Hematopoietic multipotent progenitor cell treated with erythropoietin and hydrocortisone succinate and interleukin-3 and kit ligand, for 6 days (in vitro differentiated cells): ENCODE results near the gene CALHM3.

Experiments
- DNase-seq: peaks from one replicate; pipeline ENCODE4 v3.0.0-alpha.2; 2015

CALHM3 gene

GRCh38 chr10:103449208-103450144 lies 29.6 kb downstream of the CALHM3 start:
- DNase-seq = no peak

- DNase-seq = no peak
These were observed 30.3 kb downstream of the CALHM3 start for GRCh38 chr10:103448746-103449145.

GRCh38 chr10:103447187-103447586 lies 31.9 kb downstream of the CALHM3 start:
- no peak for DNase-seq

GRCh38 chr10:103445767-103446567 lies 33.1 kb downstream of the CALHM3 start:
- DNase-seq = no peak

- DNase-seq = no peak
These were observed 33.7 kb downstream of the CALHM3 start for GRCh38 chr10:103445366-103445765.

GRCh38 chr10:103444478-103444877 lies 34.6 kb downstream of the CALHM3 start:
- DNase-seq = no peak

GRCh38 chr10:103443475-103444185 lies 35.4 kb downstream of the CALHM3 start:
- DNase-seq = no peak

GRCh38 chr10:103442031-103442461 lies 37.0 kb downstream of the CALHM3 start:
- DNase-seq = no peak

- DNase-seq = no peak
These were observed 37.4 kb downstream of the CALHM3 start for GRCh38 chr10:103441611-103442010.

- no peak for DNase-seq
These were observed 37.8 kb downstream of the CALHM3 start for GRCh38 chr10:103441206-103441605.

GRCh38 chr10:103440416-103440815 lies 38.6 kb downstream of the CALHM3 start:
- DNase-seq = no peak

GRCh38 chr10:103439776-103440175 lies 39.3 kb downstream of the CALHM3 start:
- DNase-seq = no peak

- no peak for DNase-seq
These were observed 45.2 kb downstream of the CALHM3 start for GRCh38 chr10:103433858-103434257.

- no peak for DNase-seq
These were observed 47.1 kb downstream of the CALHM3 start for GRCh38 chr10:103431902-103432301.

- DNase-seq = no peak
These were observed 49.4 kb downstream of the CALHM3 start for GRCh38 chr10:103429647-103430046.

- no peak for DNase-seq
These were observed 49.9 kb downstream of the CALHM3 start for GRCh38 chr10:103428989-103429643.

- no peak for DNase-seq
These were observed 51.2 kb downstream of the CALHM3 start for GRCh38 chr10:103427866-103428265.

- DNase-seq = no peak
These were observed 55.3 kb downstream of the CALHM3 start for GRCh38 chr10:103423748-103424147.
